ENCODE measurements around the gene USP31.

USP31 gene, protein sequence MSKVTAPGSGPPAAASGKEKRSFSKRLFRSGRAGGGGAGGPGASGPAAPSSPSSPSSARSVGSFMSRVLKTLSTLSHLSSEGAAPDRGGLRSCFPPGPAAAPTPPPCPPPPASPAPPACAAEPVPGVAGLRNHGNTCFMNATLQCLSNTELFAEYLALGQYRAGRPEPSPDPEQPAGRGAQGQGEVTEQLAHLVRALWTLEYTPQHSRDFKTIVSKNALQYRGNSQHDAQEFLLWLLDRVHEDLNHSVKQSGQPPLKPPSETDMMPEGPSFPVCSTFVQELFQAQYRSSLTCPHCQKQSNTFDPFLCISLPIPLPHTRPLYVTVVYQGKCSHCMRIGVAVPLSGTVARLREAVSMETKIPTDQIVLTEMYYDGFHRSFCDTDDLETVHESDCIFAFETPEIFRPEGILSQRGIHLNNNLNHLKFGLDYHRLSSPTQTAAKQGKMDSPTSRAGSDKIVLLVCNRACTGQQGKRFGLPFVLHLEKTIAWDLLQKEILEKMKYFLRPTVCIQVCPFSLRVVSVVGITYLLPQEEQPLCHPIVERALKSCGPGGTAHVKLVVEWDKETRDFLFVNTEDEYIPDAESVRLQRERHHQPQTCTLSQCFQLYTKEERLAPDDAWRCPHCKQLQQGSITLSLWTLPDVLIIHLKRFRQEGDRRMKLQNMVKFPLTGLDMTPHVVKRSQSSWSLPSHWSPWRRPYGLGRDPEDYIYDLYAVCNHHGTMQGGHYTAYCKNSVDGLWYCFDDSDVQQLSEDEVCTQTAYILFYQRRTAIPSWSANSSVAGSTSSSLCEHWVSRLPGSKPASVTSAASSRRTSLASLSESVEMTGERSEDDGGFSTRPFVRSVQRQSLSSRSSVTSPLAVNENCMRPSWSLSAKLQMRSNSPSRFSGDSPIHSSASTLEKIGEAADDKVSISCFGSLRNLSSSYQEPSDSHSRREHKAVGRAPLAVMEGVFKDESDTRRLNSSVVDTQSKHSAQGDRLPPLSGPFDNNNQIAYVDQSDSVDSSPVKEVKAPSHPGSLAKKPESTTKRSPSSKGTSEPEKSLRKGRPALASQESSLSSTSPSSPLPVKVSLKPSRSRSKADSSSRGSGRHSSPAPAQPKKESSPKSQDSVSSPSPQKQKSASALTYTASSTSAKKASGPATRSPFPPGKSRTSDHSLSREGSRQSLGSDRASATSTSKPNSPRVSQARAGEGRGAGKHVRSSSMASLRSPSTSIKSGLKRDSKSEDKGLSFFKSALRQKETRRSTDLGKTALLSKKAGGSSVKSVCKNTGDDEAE (N-terminal part only)

GRCh38 chr16:23149267-23149992 lies at the start of gene USP31:
USP31 (minus strand) TSS chr16:23149452; CDS start chr16:23149270, 182 bp downstream.
- DNase-seq: peak; percentile 97

DNA sequence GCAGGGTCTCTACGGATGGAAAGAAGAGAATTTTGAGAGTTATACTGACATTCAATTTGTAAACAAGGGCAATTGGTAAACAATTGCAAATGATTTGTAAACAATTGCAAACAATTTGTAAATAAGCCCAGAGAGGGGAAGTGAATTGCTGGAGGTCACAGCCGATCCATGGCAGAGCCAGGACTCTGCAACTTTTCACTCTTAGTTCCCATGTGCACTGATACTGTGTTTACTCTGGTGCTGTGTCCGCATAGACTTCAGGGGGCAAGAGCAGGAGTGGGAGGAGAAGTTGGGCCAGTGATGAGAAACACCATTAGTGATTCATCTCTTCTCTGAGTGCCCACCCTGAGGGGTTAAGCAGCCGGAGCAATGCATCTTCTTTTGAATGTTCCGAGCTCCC lies 47.3 kb upstream of the USP31 start:
- no peak for DNase-seq

GRCh38 chr16:23195366-23195978 lies 46.2 kb upstream of the USP31 start:
- DNase-seq: no peak

DNA sequence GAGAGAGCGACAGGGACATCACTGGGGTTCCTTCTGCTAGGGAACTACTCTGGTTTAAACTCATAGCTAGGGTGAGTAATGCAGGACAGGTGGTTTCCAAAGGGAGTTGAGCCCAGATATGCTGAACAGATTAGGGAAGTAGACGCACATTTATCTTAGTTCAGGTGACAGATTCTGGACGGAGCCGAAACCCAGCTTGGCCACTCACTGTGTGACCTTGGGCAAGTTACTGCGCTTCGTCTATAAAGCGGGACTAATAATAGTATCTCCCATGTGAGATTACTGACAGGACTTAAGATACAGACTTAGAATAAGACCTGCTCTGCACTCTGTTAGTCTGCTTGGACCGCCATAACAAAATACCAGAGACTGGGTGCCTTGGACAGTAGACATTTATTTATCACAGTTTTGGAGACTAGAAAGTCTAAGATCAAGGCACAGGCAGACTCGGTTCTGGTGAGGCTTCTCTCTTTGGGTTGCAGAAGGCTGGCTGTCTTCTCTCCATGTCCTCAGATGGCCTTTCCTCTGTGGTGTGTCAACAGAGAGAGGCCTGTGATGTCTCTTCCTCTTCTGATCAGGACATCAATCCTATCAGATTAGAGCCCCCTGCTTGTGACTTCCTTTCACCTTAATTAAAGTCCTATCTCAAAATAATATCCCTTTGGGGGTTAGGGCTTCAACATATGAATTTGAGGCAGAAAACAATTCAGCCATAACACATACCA lies 45.4 kb upstream of the USP31 start:
- no peak for DNase-seq

DNA sequence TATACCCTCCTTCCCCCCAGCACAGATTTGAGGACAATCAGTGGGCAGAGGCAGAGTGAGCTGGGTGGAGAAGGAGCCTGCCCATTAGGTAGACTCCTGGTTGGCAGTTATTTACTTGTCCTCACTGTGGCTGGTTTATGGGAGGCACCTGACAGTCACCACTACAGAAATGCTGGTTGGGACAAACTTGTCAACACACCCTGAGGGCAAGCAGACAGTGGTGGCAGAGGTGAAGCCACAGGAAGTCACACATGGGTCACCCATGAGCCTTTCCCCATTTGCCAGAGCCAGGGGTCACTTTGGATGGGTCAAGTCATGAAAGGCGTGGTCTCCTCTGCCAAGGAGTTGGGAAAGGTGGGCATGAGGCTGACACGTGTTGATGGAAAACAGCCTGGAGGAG lies 39.7 kb upstream of the USP31 start:
- DNase-seq: no peak

GRCh38 chr16:23187341-23187740 lies 38.1 kb upstream of the USP31 start:
- DNase-seq: no peak

DNA sequence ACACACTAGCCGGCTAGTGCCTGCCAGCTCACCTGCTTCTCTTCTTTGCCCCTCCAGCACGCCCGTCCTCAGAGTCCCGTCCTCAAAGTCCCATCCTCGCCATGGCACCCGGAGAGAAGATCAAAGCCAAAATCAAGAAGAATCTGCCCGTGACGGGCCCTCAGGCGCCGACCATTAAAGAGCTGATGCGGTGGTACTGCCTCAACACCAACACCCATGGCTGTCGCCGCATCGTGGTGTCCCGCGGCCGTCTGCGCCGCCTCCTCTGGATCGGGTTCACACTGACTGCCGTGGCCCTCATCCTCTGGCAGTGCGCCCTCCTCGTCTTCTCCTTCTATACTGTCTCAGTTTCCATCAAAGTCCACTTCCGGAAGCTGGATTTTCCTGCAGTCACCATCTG lies 36.9 kb upstream of the USP31 start:
- no peak for DNase-seq

- no peak for DNase-seq
Measured at GRCh38 chr16:23185656-23186055, 36.4 kb upstream of the USP31 start.

- DNase-seq: no peak
Measured at GRCh38 chr16:23183543-23183862, 34.3 kb upstream of the USP31 start.

GRCh38 chr16:23182679-23183542 lies 33.7 kb upstream of the USP31 start, which contains the start of gene SCNN1G:
SCNN1G (plus strand) TSS chr16:23182745; CDS start chr16:23186272, 3,527 bp downstream.
- DNase-seq: no peak

GRCh38 chr16:23182206-23182678 lies 33.0 kb upstream of the USP31 start:
- peak; percentile 88 for DNase-seq

DNA sequence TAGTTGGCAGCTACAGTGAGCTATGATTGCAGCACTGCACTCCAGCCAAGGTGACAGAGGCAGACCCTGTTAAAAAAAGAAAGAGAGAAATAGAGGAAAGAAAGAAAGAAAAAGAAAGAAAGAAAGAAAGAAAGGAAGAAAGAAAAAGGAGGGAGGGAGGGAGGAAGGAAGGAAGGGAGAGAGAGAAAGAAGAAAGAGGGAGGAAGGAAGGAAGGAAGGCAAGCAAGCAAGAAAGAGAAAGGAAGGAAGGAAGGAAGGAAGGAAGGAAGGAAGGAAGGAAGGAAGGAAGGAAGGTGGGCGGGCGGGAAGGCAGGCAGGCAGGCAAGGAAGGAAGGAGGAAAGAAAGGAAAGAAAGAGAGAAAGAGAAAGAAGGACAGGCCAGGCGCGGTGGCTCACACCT lies 32.3 kb upstream of the USP31 start:
- DNase-seq: no peak

- peak; percentile 66 for DNase-seq
Measured at GRCh38 chr16:23175651-23176050, 26.4 kb upstream of the USP31 start.

GRCh38 chr16:23174622-23175021 lies 25.4 kb upstream of the USP31 start:
- DNase-seq: no peak

DNA sequence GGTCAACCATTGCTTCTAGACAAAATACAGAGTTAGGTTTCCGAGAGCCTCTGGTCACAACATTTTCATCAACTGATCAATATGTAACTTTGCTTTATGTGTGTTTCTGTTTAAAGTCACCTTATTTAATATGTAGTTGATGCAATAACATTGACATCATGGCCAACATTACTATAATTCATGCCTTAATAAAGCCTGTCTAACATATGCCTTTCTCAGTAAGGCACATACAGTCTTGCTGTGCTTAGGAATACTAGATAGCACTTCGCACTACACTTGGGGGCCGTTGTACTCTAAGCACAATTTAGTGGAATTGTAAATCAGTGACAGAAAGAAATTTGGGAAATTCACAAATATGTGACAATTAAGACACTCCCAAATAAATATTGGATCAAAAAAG lies 23.7 kb upstream of the USP31 start:
- no peak for DNase-seq

DNA sequence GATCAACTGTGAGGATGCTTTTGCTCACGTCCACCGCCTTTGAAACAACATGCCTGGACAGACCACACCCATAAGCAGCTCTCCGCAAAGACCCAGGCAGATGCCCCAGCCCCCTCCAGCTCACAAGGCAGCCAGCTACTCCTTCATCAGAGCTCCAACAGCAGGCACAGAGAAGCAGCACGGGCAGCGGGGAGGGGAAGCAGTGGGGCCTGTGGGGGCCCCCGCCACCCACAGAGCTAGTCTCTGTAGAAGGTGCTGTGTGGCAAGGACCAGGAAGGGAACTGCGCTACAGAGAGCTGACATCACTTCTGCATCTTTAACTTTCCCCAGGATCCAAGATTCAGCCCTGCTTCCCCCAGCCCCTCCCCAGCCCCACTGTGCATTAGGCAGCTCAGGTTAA lies 23.3 kb upstream of the USP31 start:
- DNase-seq: no peak

DNA sequence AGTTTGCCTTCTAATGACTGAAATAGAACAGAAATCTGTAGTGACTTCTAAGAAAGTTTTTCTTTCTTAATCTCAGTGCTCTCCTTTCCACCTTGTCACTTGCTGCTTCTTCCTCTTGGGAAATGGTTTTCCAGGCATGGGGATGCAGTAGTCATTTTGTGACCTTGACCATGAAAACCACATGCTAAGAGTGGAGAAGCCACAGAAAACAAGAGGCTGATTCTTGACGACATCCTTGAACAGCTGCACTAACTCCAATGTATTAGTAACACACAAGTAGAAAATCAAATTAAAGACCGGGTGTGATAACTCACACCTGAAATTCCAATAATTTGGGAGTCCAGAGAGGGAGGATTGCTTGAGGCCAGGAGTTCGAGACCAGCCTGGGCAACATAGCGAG lies 15.5 kb upstream of the USP31 start:
- no peak for DNase-seq

- DNase-seq: no peak
Measured at GRCh38 chr16:23163921-23164320, 14.7 kb upstream of the USP31 start.

GRCh38 chr16:23160574-23160973 lies 11.3 kb upstream of the USP31 start:
- no peak for DNase-seq

- no peak for DNase-seq
Measured at GRCh38 chr16:23160082-23160481, 10.8 kb upstream of the USP31 start.

Measured in NCI-H82 (cell line).